GM03348 (cell line): Measurements from ENCODE around the gene SEPHS1.
A peak's percentile ranks its signal among the peaks of the same experiment; 100 is the strongest.

ENCODE experiments used
- DNase-seq: peaks from one replicate; pipeline ENCODE4 v3.0.0; 2012; ENCODE audit warnings: low spot score

SEPHS1 gene

DNA sequence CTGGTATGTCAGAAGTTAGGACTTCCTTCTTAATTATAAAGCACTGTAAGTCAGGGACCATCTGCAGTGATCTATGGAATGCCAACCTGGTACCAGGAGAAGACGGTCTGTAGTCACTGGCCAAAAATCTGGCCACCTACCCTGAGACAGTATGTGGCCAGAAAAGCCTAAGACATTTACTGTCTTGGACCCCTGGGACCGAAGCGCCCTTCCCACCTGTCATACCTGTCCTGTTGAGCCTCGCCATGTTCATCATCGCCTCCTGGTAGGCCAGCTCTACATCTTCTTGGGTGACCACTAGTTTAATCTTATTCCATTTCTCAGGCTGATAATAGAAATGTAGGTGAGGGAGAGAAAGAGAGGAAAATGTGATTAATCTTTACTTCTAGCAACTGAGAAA, 20.0 kb downstream of the SEPHS1 start:
- DNase-seq = no peak

DNA sequence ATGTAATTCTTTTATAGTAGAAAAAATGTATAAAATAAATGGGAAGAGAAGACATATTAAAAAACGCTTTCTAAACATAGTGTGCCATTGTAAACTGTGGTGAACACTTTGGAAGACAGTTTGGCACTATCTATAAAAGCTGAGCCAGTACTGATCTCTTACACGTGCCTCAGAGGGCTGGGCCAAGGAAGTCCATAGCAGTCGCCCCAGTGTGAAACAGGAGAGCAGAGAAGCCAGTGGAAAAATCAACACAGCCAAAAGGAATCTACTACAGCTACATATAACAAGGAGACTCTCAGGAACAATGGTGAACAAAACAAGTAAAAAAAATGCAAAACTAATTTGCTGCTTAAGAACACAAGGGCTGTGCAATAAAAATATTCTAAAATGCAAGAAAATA, 20.6 kb downstream of the SEPHS1 start:
- DNase-seq = no peak

DNA sequence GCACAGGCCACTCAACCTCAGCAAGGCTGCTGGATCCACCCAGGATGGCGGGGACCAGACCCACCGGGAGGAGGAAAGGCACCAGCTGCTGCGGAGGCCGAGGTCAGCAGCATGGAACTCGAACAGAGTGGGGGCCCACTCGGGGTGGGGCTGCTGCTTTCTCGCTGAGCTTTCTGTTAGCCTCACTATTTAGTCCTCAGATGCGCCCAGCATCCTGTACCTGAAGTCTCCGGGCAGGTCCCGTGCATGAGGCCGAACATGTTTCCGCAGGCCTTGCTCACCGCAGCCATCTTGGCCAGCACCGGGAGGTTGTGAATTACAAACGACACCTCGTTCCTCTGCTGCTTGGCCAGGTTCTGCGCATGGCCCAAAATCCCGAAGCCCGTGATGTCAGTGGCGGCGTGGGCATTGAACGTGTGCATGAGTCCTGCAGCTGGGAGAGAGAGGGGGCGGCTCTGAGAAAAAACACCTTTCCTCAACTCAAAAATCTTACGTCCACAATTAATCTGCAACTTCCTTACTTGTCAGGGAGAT, 25.4 kb downstream of the SEPHS1 start:
- DNase-seq = no peak

DNA sequence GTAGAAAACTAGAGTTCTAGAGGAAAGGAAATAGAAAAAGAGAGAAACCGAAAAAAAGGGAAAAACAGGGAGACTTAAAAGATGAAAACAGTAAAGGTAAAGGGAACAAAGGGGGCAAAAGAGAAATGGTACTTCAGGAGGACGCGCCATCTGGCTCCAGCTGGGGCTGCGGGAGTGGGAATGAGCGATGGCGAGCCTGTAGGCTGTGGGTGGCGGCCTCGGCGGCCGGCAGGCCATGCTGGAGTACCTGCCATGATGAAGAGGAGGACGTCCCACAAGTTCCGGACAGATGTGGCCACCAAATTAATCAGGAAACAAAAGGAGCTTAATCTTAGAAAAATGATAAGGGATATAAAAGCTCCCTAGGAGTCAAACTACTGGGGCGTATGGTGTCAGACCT, 26.5 kb downstream of the SEPHS1 start:
- no peak for DNase-seq

DNA sequence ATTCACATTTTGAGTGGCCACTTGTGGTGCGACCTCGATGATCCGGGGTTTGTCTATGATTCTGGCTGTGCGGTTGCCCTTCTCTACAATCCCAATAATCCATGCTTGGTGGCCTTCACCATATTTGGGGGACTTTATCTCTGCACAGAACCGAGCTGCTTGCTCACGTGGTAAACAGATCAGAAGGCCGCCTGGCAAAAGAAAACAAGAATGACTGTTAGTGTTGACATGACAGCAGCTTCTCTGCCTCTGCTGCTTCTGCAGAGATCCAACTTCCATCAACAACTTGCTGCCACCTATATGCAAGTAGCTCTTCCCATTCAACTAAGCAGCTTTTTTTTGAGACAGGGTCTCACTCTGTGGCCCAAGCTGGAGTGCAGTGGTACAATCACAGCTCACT, 28.9 kb downstream of the SEPHS1 start:
- no peak for DNase-seq

DNA sequence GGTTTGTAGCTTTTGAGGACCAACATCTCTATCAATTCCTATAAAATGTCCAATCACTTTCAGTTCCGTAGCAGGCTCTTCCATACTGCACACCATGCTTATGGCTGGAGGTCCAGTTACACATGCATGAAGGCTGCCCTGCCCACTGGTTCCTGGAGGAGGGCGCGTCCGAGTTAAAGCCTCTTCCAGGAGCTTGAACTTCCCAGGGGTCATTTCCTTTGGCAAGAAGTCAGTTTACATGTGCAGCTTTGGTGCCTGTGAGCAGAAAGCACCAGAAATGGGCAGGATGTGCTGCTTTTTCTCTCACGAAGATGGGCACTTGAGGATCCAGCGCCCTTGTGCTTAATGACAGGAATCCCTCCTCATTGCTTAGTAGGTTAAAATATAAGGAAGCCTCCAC, 30.6 kb downstream of the SEPHS1 start:
- no peak for DNase-seq

DNA sequence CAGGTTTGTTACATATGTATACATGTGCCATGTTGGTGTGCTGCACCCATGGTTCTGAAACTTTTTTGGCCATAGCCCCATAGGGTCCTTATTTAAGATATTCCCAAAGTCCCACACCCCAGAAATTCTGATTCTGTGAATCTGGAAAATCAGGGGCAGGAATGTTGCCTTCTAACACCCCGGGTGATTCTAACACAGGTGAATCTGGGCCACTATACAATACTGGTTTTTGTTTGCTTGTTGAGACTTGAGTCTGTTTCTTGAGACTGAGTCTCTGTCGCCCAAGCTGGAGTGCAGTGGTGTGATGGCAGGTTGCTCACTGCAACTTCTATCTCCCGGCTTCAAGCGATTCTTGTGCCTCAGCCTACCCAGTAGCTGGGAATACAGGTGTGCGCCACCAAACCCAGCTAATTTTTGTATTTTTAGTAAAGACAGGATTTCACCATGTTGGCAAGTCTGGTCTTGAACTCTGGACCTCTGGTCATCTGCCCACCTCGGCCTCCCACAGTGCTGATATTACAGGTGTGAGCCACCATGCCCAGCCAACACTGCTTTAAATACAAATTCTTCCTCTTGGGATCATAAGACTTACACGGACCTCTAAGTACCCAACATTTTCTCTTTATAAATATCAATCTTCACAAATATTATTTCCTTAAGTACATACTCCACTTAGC, 31.3 kb downstream of the SEPHS1 start:
- DNase-seq = no peak

DNA sequence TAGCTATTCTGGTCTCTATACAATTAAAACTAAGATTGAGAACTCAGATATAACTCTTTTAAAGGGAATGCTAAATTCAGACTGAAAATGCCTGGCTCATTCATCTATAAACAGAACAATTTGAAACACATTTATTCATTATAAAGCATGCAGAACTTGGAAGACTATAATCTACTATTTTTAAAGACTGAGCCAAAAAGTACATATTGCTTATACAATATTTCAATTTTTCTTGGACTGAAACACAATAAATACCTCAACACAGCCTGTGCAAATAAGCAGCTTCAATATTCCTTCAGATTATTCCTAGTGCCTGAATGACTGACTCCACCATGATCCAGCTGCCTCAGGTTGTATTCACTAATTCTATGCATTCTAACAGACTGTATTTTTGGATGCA, 32.7 kb downstream of the SEPHS1 start:
- no peak for DNase-seq

DNA sequence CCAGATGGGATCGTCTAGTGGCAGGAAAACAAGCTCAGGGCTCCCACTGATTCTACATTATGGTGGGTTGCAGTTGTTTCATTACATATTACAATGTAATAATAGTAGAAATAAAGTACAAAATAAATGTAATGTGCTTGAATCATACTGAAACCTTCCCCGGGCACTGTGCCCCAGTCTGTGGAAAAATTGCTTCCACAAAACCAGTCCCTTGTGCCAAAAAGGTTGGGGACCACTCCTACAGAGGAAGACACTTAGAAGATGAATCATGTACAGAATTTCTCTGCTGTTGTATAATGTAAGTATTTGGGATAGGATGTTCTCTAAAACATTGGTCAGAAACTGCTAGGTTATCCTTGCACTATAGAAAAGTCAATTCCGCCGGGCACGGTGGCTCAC, 36.9 kb downstream of the SEPHS1 start:
- DNase-seq = peak; percentile 16

DNA sequence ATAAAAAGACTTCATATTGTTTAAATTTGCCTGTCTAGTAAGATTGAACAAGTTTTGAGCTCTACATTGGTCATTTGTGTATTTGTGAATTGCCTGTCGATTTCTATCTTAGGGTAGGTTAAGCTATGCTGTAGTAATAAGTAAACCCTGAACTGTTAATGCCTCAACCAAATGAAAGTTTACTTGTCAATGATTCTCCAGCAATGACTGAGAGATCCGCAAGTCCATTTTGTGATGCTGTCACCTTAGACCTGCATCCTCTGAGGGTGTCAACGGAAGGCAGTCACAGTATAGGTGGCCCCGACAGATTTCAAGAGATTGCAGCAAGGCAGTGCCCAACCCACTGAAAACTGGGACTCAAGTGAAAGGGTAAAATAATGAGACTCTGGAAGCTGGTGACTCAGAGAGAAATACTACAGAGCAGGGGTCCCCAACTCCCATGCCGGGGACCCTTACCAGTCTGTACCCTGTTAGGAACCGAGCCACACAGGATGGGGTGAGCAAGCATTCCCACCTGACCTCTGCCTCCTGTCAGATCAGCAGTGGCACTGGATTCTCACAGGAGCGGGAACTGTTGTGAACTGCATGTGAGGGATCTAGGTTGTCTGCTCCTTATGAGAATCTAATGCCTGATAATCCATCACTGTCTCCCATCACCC, 37.4 kb downstream of the SEPHS1 start:
- DNase-seq = no peak

DNA sequence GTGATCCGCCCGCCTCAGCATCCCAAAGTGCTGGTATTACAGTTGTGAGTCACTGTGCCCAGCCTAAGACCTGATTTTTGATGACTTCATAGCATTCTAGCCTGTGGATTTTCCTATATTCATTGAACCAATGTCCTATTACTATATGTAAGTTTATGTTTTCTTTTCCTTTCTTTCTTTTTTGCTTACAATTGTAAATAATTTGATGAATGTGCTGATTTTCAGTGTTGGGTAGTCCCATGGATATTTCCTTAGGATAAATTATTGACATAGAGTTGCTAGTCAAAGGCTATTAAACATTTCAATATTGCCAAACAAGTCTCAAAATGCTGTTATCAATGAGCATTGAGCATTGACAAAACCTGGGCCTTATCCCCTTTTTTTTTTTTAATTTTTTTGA, 38.3 kb downstream of the SEPHS1 start:
- no peak for DNase-seq

DNA sequence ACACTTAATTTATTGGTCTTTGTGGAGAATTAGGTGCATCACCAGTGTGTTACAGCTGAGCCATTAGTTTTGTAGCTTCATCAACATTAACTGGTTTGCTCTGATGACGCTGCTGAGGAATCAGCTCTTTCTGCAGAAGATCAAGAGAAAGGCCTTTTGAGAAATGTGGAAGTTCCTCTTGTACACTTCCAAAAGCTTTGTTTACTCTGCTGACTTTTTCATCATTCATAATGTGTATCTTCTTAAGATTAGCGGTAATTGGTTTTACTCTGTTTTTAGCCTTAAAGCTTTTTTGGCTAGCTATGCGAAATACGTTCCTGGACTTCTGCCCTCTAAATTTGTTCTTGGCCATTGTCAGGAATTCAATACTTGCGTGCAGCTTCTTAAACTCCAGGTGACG, 40.0 kb downstream of the SEPHS1 start:
- no peak for DNase-seq

DNA sequence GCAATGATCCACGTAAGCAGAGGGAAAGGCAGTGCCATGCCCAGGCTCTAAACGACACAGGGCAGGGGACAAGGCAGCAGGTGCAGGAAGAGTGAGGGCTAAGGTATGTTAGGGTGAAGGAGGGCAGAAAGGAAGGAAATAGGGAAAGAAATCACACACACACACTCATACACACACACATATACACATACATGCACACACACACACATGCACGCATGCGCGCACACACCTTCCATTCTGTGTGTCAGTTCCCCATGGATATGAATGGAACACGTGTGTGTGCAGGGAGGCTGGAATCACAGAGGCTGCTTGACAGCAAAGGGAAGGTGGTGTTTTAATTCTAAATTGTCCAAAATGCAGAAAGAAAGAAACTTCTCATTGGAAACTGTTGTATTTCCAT, 42.0 kb downstream of the SEPHS1 start:
- no peak for DNase-seq

DNA sequence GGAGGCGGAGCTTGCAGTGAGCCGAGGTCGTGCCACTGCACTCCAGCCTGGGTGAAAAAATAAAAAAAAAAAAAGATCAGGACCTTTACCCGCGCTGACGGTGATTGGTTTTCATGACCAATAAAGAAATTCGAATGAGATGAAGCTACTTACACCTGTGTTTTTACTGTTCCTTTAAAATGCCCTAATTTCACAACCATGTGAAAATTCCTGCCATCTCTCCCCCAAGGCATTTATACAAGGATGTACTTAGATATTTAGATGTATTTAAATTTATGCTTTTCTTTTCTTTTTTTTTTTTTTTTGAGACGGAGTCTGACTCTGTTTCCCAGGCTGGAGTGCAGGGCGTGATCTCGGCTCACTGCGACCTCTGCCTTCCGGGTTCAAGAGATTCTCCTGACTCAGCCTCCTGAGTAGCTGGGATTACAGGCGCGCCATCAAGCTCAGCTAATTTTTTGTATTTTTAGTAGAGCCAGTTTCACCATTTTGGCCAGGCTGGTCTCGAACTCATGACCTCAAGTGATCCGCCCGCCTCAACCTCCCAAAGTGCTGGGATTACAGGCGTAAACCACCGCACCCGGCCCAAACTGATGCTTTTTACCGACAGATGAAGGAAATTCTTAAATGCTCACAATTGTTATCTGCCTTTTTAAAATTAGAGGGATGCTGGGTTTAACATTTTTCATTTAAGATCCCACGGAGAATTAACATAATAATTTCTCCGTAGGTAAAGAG, 45.1 kb downstream of the SEPHS1 start:
- DNase-seq = no peak

DNA sequence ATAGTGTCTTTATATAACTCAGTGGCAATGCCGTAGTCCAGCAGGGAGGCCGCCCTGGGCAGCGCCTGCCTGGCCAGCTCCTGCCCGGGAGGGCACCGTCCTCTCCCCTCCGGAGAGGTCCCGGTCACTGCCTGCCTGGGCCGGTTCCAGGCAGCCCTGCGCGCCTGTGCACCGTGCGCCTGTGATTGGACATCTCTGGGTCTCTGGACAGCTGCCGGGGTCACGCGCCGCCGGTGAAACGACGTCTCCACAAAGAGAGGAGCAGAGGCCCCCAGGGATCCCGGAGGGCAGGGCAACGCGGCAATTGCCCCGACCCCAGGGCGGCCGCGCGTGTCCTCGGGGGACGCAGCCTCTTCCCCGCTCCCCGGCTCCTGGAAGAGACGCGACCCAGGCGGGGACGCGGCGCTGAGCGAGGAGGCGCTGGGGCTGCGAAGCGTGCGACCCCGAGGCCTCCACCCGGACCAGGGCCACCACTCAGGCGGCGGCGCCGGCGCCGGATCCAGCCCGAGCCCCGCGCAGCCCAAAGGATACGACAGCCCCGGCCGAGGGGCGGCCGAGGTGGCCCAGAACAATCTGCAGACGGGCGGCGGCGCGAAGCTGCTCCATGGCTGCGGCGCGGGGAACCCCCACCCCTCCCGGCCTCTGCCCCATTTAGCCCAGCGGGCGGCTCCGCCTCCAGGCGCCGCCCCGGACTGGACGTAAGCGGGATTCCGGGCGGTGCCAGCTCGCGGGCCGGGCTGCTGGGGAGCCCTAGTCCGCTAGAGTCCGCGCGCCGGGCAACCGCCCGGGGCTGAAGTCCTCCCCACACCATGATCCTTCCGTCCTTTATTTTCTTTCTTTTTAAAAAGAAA, 48.4 kb downstream of the SEPHS1 start, which contains the start of gene PHYH:
TSS of gene PHYH (minus strand) at position 628 of the 851 bp plus-strand sequence. CDS start at position 606, 22 bp downstream.
- peak; percentile 97 for DNase-seq

DNA sequence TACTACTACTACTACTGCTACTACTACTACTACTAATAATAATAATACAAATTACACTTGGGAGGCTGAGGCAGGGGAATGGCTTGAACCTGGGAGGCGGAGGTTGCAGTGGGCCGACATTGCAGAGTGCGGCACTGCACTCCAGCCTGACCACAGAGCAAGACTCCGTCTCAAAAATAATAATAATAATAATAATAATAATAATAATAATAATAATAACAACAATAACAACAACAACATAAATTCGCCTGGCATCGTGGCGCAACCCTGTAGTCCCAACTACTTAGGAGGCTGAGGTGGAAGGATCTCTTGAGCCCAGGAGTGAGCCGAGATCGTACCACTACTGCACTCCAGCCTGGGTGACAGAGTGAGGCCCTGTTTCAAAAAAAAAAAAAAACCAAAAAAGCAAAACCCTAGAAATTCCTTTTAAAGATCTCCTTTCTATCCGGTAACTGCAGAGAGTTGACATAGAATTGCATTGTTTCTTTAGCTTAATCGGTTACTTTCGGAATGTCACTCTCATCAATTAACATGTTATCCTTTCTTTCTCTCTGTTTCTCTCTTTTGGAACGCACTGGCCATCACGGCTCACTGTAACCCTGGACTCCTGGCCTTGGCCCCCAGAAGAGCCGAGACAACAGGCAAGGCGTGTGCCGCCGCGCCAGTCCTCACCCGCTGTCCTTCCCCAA, 49.2 kb downstream of the SEPHS1 start:
- no peak for DNase-seq

DNA sequence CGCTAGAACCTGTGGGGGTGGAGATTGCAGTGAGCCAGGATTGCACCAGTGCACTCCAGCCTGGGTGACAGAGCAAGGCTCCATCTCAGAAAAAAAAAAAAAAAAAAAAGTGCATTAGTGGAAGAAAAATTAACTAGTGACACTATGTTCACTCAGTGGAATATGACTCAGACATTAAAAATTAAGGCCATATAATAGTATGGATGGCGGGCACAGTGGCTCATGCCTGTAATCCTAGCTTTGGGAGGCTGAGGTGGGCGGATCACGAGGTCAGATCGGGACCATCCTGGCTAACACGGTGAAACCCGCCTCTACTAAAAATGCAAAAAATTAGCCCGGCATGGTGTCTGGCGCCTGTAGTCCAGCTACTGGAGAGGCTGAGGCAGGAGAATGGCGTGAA, 51.6 kb downstream of the SEPHS1 start:
- DNase-seq = no peak

DNA sequence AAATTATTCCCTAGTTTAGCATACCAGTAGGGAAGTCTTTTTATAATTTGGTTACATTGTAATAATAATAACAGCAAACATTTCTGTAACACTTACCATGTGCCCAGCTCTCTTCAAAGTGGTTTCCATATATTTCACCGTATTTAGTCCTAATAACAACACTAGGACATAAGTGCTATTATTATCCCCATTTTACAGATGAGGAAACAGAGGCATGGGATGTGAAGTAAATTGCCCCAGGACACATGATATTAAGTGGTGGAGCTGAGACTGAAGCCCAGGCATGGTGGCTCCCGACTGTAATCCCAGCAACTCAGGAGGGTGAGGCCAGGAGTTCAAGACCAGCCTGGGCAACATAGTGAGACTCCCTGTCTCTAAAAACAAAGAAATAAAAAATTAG, 53.3 kb downstream of the SEPHS1 start:
- DNase-seq = no peak

DNA sequence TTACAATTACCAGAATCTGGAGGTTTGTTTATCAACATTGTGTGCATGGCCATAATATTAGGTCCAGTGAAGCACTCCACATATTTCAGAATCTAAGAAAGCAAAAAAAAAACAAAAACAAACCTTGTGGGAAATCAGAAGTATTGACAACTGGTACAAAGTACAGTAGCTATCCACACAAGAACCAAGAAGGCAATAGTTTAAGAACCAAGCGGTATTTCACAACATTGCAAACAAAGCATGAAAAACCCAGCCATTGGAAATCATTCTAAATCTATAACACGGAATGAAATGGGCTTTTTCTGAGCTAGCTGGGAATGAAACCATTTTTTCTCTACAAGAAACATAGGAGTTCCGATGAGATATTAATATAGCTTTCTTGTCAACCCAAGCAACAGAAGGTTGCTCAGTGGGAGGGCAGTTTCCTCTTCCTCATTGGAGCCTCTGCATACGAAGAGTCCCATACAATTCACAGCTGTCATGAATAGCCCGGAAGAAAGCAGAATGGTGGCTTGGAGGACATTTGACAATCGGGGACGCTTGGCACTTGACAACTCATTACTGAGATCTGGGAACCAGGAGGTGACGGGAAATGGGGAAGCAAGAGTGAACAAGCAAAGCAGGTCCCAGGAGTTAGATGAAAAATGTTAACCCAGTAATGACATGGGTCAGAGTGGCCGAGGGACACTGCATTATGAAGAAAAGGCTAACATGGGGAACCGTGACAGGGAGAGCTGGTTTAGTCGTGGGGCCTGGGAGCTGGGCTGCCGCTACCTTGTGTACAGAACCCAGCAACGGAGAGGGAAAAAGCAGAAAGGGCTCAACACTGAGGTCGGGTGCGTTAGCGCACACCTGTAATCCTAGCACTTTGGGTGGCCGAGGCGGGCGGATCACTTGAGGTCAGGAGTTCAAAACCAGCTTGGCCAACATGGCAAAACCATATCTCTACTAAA, 56.0 kb downstream of the SEPHS1 start:
- DNase-seq = no peak

DNA sequence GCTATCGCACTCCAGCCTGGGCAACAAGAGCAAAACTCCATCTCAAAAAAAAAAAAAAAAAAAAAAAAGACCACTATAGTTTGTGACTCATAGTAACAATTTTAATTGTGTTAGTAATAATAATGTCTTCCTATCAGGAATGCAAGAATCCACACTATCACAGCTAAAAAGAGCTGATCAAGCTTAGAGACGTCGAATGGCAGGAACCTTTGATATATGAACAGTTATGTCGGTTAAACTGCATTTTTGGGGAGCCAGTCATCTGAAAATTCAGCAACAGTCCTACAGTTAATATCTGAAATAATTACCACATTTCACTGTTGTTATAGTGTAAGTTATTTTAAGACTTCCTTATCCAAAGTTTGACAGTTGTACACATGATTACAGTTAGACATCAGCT, 57.0 kb downstream of the SEPHS1 start:
- no peak for DNase-seq
